ENCODE measurements around the gene ZBTB47. TPM values are rescaled to one million over a fixed set of nuclear protein-coding genes. Genes with fewer than 3 reads are reported as not detected.

The ZBTB47 gene
- total and polyA plus RNA-seq, 8 donors = 10.1 to 40.3 (median 23.4) TPM

GRCh38 chr3:42683875-42684598, 30.5 kb downstream of the ZBTB47 start:
- Histone ChIP-seq H3K27me3 (peaks cover 0 to 35% (median 16%) of the 10 kb centered on the region in 3 donors), H3K27ac (peak overlapping the region in 2 of 5 donors; percentile 70 to 75), H3K4me1 (peaks cover 0 to 32% (median 15%) of the 10 kb centered on the region in 4 donors), H3K4me3 (no peak overlapping the region), H3K9me3 (no peaks in the 10 kb centered on the region), H3K36me3 (no peaks in the 10 kb centered on the region)
- TF ChIP-seq EP300 (IDR thresholded peaks at IDR 0.05) = no peak
- peak in 2 of 3 donors; percentile 52 to 64 for TF ChIP-seq POLR2AphosphoS5 (IDR thresholded peaks at IDR 0.05)
- 39 to 64% (median 52%) methylated on average over 9 to 10 of the region's 10 CpGs for WGBS, 5 donors
- DNase-seq = peak; percentile 46 to 47
- intact Hi-C loops (cut with DNase I; ENCODE audit: low total_unique reads) = no loop called here

- TF ChIP-seq EP300 (IDR thresholded peaks at IDR 0.05) = no peak
- no peak for TF ChIP-seq POLR2AphosphoS5 (IDR thresholded peaks at IDR 0.05)
- no peak for TF ChIP-seq POLR2A (IDR thresholded peaks at IDR 0.05)
- no peak for TF ChIP-seq CTCF (IDR thresholded peaks at IDR 0.05)
Measured at GRCh38 chr3:42684632-42685362, 31.3 kb downstream of the ZBTB47 start.

GRCh38 chr3:42685363-42685881, 31.9 kb downstream of the ZBTB47 start, which contains the start of gene KLHL40:
Gene KLHL40 (plus strand): TSS chr3:42685537. CDS start chr3:42685619, 82 bp downstream.
- Histone ChIP-seq H3K4me1 (peaks cover 0 to 32% (median 15%) of the 10 kb centered on the region in 4 donors), H3K9me3 (no peaks in the 10 kb centered on the region), H3K27me3 (peaks cover 0 to 35% (median 16%) of the 10 kb centered on the region in 3 donors), H3K4me3 (peak within 1 kb of the TSS; percentile 14 to 27 (median 22)), H3K27ac (peak within 1 kb of the TSS in 1 of 5 donors; percentile 68), H3K36me3 (no peaks in the 10 kb centered on the region)
- no peak for DNase-seq
- WGBS, 5 donors = 39 to 92% (median 61%) methylated on average over 9 to 34 of the region's 34 CpGs
- TF ChIP-seq POLR2A (IDR thresholded peaks at IDR 0.05) (no peak), POLR2AphosphoS5 (IDR thresholded peaks at IDR 0.05) (no peak), EP300 (IDR thresholded peaks at IDR 0.05) (no peak), CTCF (IDR thresholded peaks at IDR 0.05) (no peak)
- intact Hi-C loops (cut with DNase I; ENCODE audit: low total_unique reads) = no loop called here

More at GRCh38 chr3:42684632-42685362, 31.3 kb downstream of the ZBTB47 start:
- Histone ChIP-seq H3K4me3 (no peak overlapping the region), H3K27ac (peak overlapping the region in 1 of 5 donors; percentile 68), H3K4me1 (peaks cover 0 to 32% (median 15%) of the 10 kb centered on the region in 4 donors), H3K27me3 (peaks cover 0 to 35% (median 16%) of the 10 kb centered on the region in 3 donors), H3K36me3 (no peaks in the 10 kb centered on the region), H3K9me3 (no peaks in the 10 kb centered on the region)
- intact Hi-C loops (cut with DNase I; ENCODE audit: low total_unique reads) = no loop called here
- no peak for DNase-seq
- WGBS, 5 donors = 75 to 88% (median 86%) methylated on average over 7 of the region's 7 CpGs

GRCh38 chr3:42685891-42686820, 32.7 kb downstream of the ZBTB47 start:
- peaks cover 0 to 32% (median 15%) of the 10 kb centered on the region in 4 donors for H3K4me1 ChIP-seq
- H3K27ac ChIP-seq = no peak overlapping the region
- no peaks in the 10 kb centered on the region for H3K36me3 ChIP-seq
- peak overlapping the region; percentile 14 to 27 (median 22) for H3K4me3 ChIP-seq
- DNase-seq = peak in 1 of 2 donors; percentile 28
- H3K27me3 ChIP-seq = peaks cover 0 to 35% (median 16%) of the 10 kb centered on the region in 3 donors
- no peak for TF ChIP-seq POLR2AphosphoS5 (IDR thresholded peaks at IDR 0.05)
- TF ChIP-seq POLR2A (IDR thresholded peaks at IDR 0.05) = no peak
- TF ChIP-seq CTCF (IDR thresholded peaks at IDR 0.05) = no peak
- TF ChIP-seq EP300 (IDR thresholded peaks at IDR 0.05) = no peak
- H3K9me3 ChIP-seq = no peaks in the 10 kb centered on the region
- WGBS, 5 donors = 30 to 57% (median 43%) methylated on average over 70 to 80 of the region's 80 CpGs
- intact Hi-C loops (cut with DNase I; ENCODE audit: low total_unique reads) = no loop called here

Data from stomach (tissue), 9 donors.